Loucy (cell line): Measurements from ENCODE around the gene CDH22.

ENCODE experiments used
- H2AFZ ChIP-seq: fragments of 200-600 bp; sonication (generic); 2 replicates; pipeline ENCODE4 v1.6.0; 2016; ENCODE audit warnings: antibody characterized with exemption, mild to moderate bottlenecking, low read length, moderate library complexity
- H3F3A ChIP-seq: fragments of 200-600 bp; 2 replicates; pipeline ENCODE4 v1.6.0; 2016; ENCODE audit warnings: antibody characterized with exemption, low read depth, mild to moderate bottlenecking
- H3K27me3 ChIP-seq: fragments of 200-600 bp; sonication (generic); 2 replicates; pipeline ENCODE4 v1.6.1; 2014; ENCODE audit warnings: low read length, mild to moderate bottlenecking; ENCODE audit not compliant: insufficient read depth, poor library complexity, severe bottlenecking
- H3K36me3 ChIP-seq: fragments of 200-600 bp; sonication (generic); 2 replicates; pipeline ENCODE4 v1.6.1; 2016; ENCODE audit warnings: low read length; ENCODE audit not compliant: insufficient read depth
- H3K4me1 ChIP-seq: fragments of 200-600 bp; sonication (generic); 2 replicates; pipeline ENCODE4 v1.5.1; 2014; ENCODE audit warnings: low read length, mild to moderate bottlenecking; ENCODE audit not compliant: insufficient read depth, poor library complexity, severe bottlenecking
- H3K4me2 ChIP-seq: fragments of 200-600 bp; sonication (generic); 2 replicates; pipeline ENCODE4 v1.6.0; 2014; ENCODE audit warnings: antibody characterized with exemption, low read length, low read depth, mild to moderate bottlenecking; ENCODE audit not compliant: poor library complexity, severe bottlenecking
- H3K4me3 ChIP-seq: fragments of 200-600 bp; sonication (generic); 2 replicates; pipeline ENCODE4 v1.5.1; 2014; ENCODE audit warnings: low read length, mild to moderate bottlenecking, mixed read lengths; ENCODE audit not compliant: poor library complexity, severe bottlenecking
- H3K79me2 ChIP-seq: fragments of 200-600 bp; sonication (generic); 2 replicates; pipeline ENCODE4 v1.6.1; 2014; ENCODE audit warnings: low read length; ENCODE audit not compliant: insufficient read depth
- H3K9ac ChIP-seq: fragments of 200-600 bp; sonication (generic); 2 replicates; pipeline ENCODE4 v1.6.0; 2014; ENCODE audit warnings: mild to moderate bottlenecking, low read depth, low read length, moderate library complexity; ENCODE audit not compliant: poor library complexity, severe bottlenecking
- H3K9me2 ChIP-seq: fragments of 200-600 bp; sonication (generic); replicated peaks from 2 replicates; pipeline ENCODE4 v1.6.1; 2016; ENCODE audit warnings: low read depth, low read length, mixed read lengths
- H3K9me3 ChIP-seq: fragments of 200-600 bp; sonication (generic); 2 replicates; pipeline ENCODE4 v1.6.1; 2014; ENCODE audit warnings: mild to moderate bottlenecking, antibody characterized with exemption, low read length, low read depth; ENCODE audit not compliant: insufficient read depth
- H4K20me1 ChIP-seq: fragments of 200-600 bp; sonication (generic); 2 replicates; pipeline ENCODE4 v1.6.0; 2014; ENCODE audit warnings: antibody characterized with exemption, low read length, mild to moderate bottlenecking; ENCODE audit not compliant: insufficient read depth, poor library complexity, severe bottlenecking
- CTCF ChIP-seq: fragments of 200-600 bp; sonication (generic); conservative IDR thresholded peaks from 2 replicates; pipeline ENCODE4 v1.5.1; 2014; ENCODE audit warnings: mild to moderate bottlenecking, antibody characterized with exemption, low read length
- EZH2phosphoT487 ChIP-seq: fragments of 200-600 bp; IDR thresholded peaks from 2 replicates; pipeline ENCODE4 v1.6.1; 2018; ENCODE audit warnings: antibody characterized with exemption, mild to moderate bottlenecking, moderate library complexity, borderline replicate concordance

The CDH22 gene

GRCh38 chr20:46249671-46250070 is 58.6 kb downstream of the CDH22 start:
- TF ChIP-seq EZH2phosphoT487, result no peak
- no peak for TF ChIP-seq CTCF
- H3K4me1 ChIP-seq, result no peaks in the 10 kb centered on the region
- H3K9ac ChIP-seq, result no peak overlapping the region
- H2AFZ ChIP-seq, result no peak overlapping the region
- H3K9me3 ChIP-seq, result no peaks in the 10 kb centered on the region
- H3K4me3 ChIP-seq, result no peak overlapping the region
- H3K79me2 ChIP-seq, result no peaks in the 10 kb centered on the region
- no peak overlapping the region for H3K4me2 ChIP-seq
- no peaks in the 10 kb centered on the region for H3F3A ChIP-seq
- H3K9me2 ChIP-seq, result no peaks in the 10 kb centered on the region
- H3K36me3 ChIP-seq, result no peaks in the 10 kb centered on the region
- no peaks in the 10 kb centered on the region for H3K27me3 ChIP-seq
- H4K20me1 ChIP-seq, result no peaks in the 10 kb centered on the region

GRCh38 chr20:46246559-46246958 is 61.7 kb downstream of the CDH22 start:
- no peaks in the 10 kb centered on the region for H3F3A ChIP-seq
- TF ChIP-seq EZH2phosphoT487, result no peak
- TF ChIP-seq CTCF, result no peak
- no peaks in the 10 kb centered on the region for H3K9me2 ChIP-seq
- H2AFZ ChIP-seq, result no peak overlapping the region
- no peaks in the 10 kb centered on the region for H3K36me3 ChIP-seq
- no peak overlapping the region for H3K4me3 ChIP-seq
- H3K4me1 ChIP-seq, result no peaks in the 10 kb centered on the region
- H3K79me2 ChIP-seq, result no peaks in the 10 kb centered on the region
- no peaks in the 10 kb centered on the region for H3K9me3 ChIP-seq
- no peak overlapping the region for H3K4me2 ChIP-seq
- no peaks in the 10 kb centered on the region for H3K27me3 ChIP-seq
- H4K20me1 ChIP-seq, result no peaks in the 10 kb centered on the region
- H3K9ac ChIP-seq, result no peak overlapping the region

- no peak overlapping the region for H3K9ac ChIP-seq
- no peaks in the 10 kb centered on the region for H3K27me3 ChIP-seq
- no peaks in the 10 kb centered on the region for H3K79me2 ChIP-seq
- H3K4me2 ChIP-seq, result no peak overlapping the region
- no peak overlapping the region for H2AFZ ChIP-seq
- H3K4me1 ChIP-seq, result peaks cover 11% of the 10 kb centered on the region
- no peaks in the 10 kb centered on the region for H3K9me3 ChIP-seq
- no peaks in the 10 kb centered on the region for H4K20me1 ChIP-seq
- H3F3A ChIP-seq, result no peaks in the 10 kb centered on the region
- H3K9me2 ChIP-seq, result no peaks in the 10 kb centered on the region
- H3K36me3 ChIP-seq, result no peaks in the 10 kb centered on the region
- TF ChIP-seq CTCF (no peak), EZH2phosphoT487 (no peak)
- no peak overlapping the region for H3K4me3 ChIP-seq
Measured at GRCh38 chr20:46243707-46244628, 64.3 kb downstream of the CDH22 start.
